GM18517 (cell line): ENCODE measurements around the gene ZPBP2.
"Not testable (repeated sequence)": the region's sequence is repeated elsewhere in the genome, so short reads cannot be mapped to it uniquely, and the experiment has no call there.

Experiments
- ATAC-seq: cut with Tn5 transposase; IDR thresholded peaks from one replicate; pipeline ENCODE4 v1.9.1; 2021; ENCODE audit warnings: mild to moderate bottlenecking, moderate library complexity; ENCODE audit not compliant: unreplicated experiment

ZPBP2 gene

GRCh38 chr17:39854909-39855308 lies 13.1 kb upstream of the ZPBP2 start:
- ATAC-seq = no peak

- not testable (repeated sequence) for ATAC-seq
Observed at GRCh38 chr17:39855911-39856649, 11.9 kb upstream of the ZPBP2 start.

- no peak for ATAC-seq
Observed at GRCh38 chr17:39861235-39861634, 6.8 kb upstream of the ZPBP2 start.

GRCh38 chr17:39863244-39863917 lies 4.6 kb upstream of the ZPBP2 start:
- no peak for ATAC-seq

GRCh38 chr17:39863918-39864746 lies 3.9 kb upstream of the ZPBP2 start, which contains the start of gene IKZF3:
IKZF3 (minus strand) TSS chr17:39864312; CDS start chr17:39864126, 186 bp downstream.
- no peak for ATAC-seq

GRCh38 chr17:39866013-39866730 lies 1.8 kb upstream of the ZPBP2 start:
- no peak for ATAC-seq

GRCh38 chr17:39867084-39867879 lies 720 bp upstream of the ZPBP2 start:
- peak; percentile 70 for ATAC-seq

GRCh38 chr17:39868554-39868942 lies 546 bp downstream of the ZPBP2 start:
- ATAC-seq = no peak

GRCh38 chr17:39870776-39871175 lies 2.8 kb downstream of the ZPBP2 start:
- ATAC-seq = no peak

- no peak for ATAC-seq
Observed at GRCh38 chr17:39871801-39872200, 3.8 kb downstream of the ZPBP2 start.

- ATAC-seq = no peak
Observed at GRCh38 chr17:39872751-39873150, 4.7 kb downstream of the ZPBP2 start.

- ATAC-seq = not testable (repeated sequence)
Observed at GRCh38 chr17:39886102-39886501, 18.1 kb downstream of the ZPBP2 start.

GRCh38 chr17:39887078-39887477 lies 19.1 kb downstream of the ZPBP2 start:
- ATAC-seq = no peak

- no peak for ATAC-seq
Observed at GRCh38 chr17:39889200-39889599, 21.2 kb downstream of the ZPBP2 start.

- ATAC-seq = no peak
Observed at GRCh38 chr17:39894681-39895376, 26.8 kb downstream of the ZPBP2 start.

- ATAC-seq = no peak
Observed at GRCh38 chr17:39898088-39898487, 30.1 kb downstream of the ZPBP2 start.

GRCh38 chr17:39899215-39899614 lies 31.2 kb downstream of the ZPBP2 start:
- no peak for ATAC-seq

GRCh38 chr17:39902027-39902426 lies 34.0 kb downstream of the ZPBP2 start:
- not testable (repeated sequence) for ATAC-seq

- ATAC-seq = no peak
Observed at GRCh38 chr17:39903158-39903884, 35.3 kb downstream of the ZPBP2 start.
